HEK293T (cell line): ENCODE results near the gene TRPC4.

Source experiments
- NFRKB ChIP-seq: fragments of 450-650 bp; IDR thresholded peaks from 2 replicates; pipeline ENCODE4 v1.6.1; 2016; ENCODE audit warnings: mild to moderate bottlenecking, moderate library complexity
- SUZ12 ChIP-seq: fragments of 450-650 bp; IDR thresholded peaks from 2 replicates; pipeline ENCODE4 v1.6.1; 2016; ENCODE audit warnings: mild to moderate bottlenecking

- TF ChIP-seq NFRKB (no peak), SUZ12 (no peak)
Observed at GRCh38 chr13:37695200-37695599, 174.4 kb downstream of the TRPC4 start.
